HL-60 (cell line): ENCODE measurements around the gene TAOK3.

Source experiments
- POLR2AphosphoS5 ChIP-seq: IDR thresholded peaks from 2 replicates; pipeline ENCODE4 v1.6.1; 2012; ENCODE audit warnings: low read depth
- TF ChIP-seq, protein P1 (sequence below): IDR thresholded peaks from one replicate; pipeline ENCODE4 v1.5.1; 2011; ENCODE audit warnings: low read length, control low read depth, inconsistent platforms; ENCODE audit not compliant: insufficient read depth

DNA sequence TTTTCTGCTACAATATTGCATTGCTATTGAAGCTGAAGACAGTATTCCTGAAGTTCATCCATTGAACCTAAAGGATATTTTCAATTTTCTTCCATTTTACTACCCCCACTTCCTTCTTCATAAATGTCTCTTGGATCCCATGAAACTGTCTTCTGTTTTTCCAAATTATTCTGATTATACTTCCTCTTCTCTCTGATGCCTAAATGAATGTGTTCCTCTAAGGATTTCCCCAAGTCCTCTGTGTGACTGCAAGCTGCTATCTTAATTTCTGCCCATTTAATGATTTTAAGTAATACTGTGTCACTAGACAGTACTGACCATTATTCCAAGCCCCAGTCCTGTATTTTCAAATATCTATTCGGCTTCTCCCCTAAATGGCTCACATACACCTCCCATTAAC, 102.9 kb downstream of the TAOK3 start:
- TF ChIP-seq, protein P1, sequence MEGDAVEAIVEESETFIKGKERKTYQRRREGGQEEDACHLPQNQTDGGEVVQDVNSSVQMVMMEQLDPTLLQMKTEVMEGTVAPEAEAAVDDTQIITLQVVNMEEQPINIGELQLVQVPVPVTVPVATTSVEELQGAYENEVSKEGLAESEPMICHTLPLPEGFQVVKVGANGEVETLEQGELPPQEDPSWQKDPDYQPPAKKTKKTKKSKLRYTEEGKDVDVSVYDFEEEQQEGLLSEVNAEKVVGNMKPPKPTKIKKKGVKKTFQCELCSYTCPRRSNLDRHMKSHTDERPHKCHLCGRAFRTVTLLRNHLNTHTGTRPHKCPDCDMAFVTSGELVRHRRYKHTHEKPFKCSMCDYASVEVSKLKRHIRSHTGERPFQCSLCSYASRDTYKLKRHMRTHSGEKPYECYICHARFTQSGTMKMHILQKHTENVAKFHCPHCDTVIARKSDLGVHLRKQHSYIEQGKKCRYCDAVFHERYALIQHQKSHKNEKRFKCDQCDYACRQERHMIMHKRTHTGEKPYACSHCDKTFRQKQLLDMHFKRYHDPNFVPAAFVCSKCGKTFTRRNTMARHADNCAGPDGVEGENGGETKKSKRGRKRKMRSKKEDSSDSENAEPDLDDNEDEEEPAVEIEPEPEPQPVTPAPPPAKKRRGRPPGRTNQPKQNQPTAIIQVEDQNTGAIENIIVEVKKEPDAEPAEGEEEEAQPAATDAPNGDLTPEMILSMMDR: no peak
- TF ChIP-seq POLR2AphosphoS5: no peak
